Kidney (tissue), 14 donors: Measurements from ENCODE around the gene KREMEN2. TPM values are rescaled to one million over a fixed set of nuclear protein-coding genes. Genes with fewer than 3 reads are reported as not detected.

ENCODE experiments used
- DNase-seq, 5 donors: peaks; one replicate each; pipeline ENCODE4 v3.0.0-alpha.2; 2013 to 2020
- FAIRE-seq: peaks from 2 replicates; lab custom pipeline; 2012; peaks lifted over from hg19 to GRCh38; lab: Jason Lieb, UNC
- H3K27ac ChIP-seq, 2 donors: one replicate each; pipeline ENCODE4 v1.7.0; 2013; ENCODE audit warnings: low read depth in 2 of 2, low read length in 2 of 2, inconsistent platforms in 1 of 2
- H3K27me3 ChIP-seq: one replicate; pipeline ENCODE4 v1.7.1; 2013; ENCODE audit warnings: low read length, inconsistent platforms; ENCODE audit not compliant: control insufficient read depth, insufficient read depth
- H3K36me3 ChIP-seq, 3 donors: one replicate each; pipeline versions ENCODE4 v1.7.0 to v1.7.1; 2013; ENCODE audit warnings: low read length in 3 of 3, control low read depth in 1 of 3, inconsistent platforms in 1 of 3; ENCODE audit not compliant: insufficient read depth in 3 of 3, control insufficient read depth in 2 of 3
- H3K4me1 ChIP-seq, 3 donors: one replicate each; pipeline versions ENCODE4 v1.7.0 to v1.7.1; 2013; ENCODE audit warnings: low read length in 3 of 3, inconsistent platforms in 1 of 3, low read depth in 1 of 3; ENCODE audit not compliant: control insufficient read depth in 2 of 3, insufficient read depth in 2 of 3
- H3K4me3 ChIP-seq, 3 donors: one replicate each; pipeline versions ENCODE4 v1.7.0 to v1.8.1; 2013; ENCODE audit warnings: low read length in 3 of 3, control low read depth in 1 of 3, inconsistent platforms in 1 of 3
- H3K9ac ChIP-seq, 3 donors: one replicate each; pipeline versions ENCODE4 v1.7.0 to v1.7.1; 2013; ENCODE audit warnings: low read length in 3 of 3, control low read depth in 1 of 3, inconsistent platforms in 1 of 3
- H3K9me3 ChIP-seq, 3 donors: one replicate each; pipeline versions ENCODE4 v1.7.0 to v1.7.1; 2013; ENCODE audit warnings: low read length in 3 of 3, control low read depth in 1 of 3, inconsistent platforms in 1 of 3; ENCODE audit not compliant: control insufficient read depth in 2 of 3, insufficient read depth in 1 of 3
- intact Hi-C: fragments of 100-400 bp; cut with DNase I; formaldehyde crosslinking; loops from one replicate; pipeline ENCODE4 v1.11.1; 2022
- polyA plus RNA-seq: library from polyadenylated mRNA; stranded (reverse); fragments of 350-450 nt; fragmentation: Illumina TruSeq; extraction: RNeasy Lipid Tissue Mini Kit (QIAGEN cat#74804); gene quantifications from one replicate; pipeline ENCODE4 v1.2.3, GENCODE V29; 2014; ENCODE audit warnings: low read depth, low replicate concordance; ENCODE audit not compliant: insufficient read depth
- total RNA-seq: library from RNA; stranded (reverse); fragmentation: NEBNext Ultra II Directional; extraction: Animal tissue kit (Norgen Biotek cat#: 25700); gene quantifications from one replicate; pipeline ENCODE4 v1.2.1, GENCODE V29; 2021
- TF ChIP-seq, protein P1 (sequence below): IDR thresholded peaks from 3 replicates; pipeline ENCODE4 v1.5.1; 2012; ENCODE audit warnings: mild to moderate bottlenecking, moderate library complexity, borderline replicate concordance; ENCODE audit not compliant: insufficient read depth; ENCODE audit errors: extremely low read depth
- donor health status: control.
- donor health status: control.
- donor health status: control.
- donor health status: control.
- donor health status: control.
- donor health status: DM: yes; HTN: yes; CAD: no.
- donor health status: Normal renal cell carcinoma (clear cell type).

The KREMEN2 gene
- total and polyA plus RNA-seq, 2 donors from 2014 or later, result not detected

GRCh38 chr16:2973605-2974318, 9.7 kb downstream of the KREMEN2 start:
- H3K4me1 ChIP-seq, result peaks cover 0 to 5% (median 0%) of the 10 kb centered on the region in 3 donors
- no peak overlapping the region for H3K4me3 ChIP-seq
- no peak overlapping the region for H3K9ac ChIP-seq
- DNase-seq (peak in 1 of 5 donors; percentile 74), FAIRE-seq (no peak)
- H3K27ac ChIP-seq, result no peak overlapping the region
- no peaks in the 10 kb centered on the region for H3K9me3 ChIP-seq
- intact Hi-C loops, result no loop called here
- no peaks in the 10 kb centered on the region for H3K27me3 ChIP-seq
- no peaks in the 10 kb centered on the region for H3K36me3 ChIP-seq
- TF ChIP-seq, protein P1, sequence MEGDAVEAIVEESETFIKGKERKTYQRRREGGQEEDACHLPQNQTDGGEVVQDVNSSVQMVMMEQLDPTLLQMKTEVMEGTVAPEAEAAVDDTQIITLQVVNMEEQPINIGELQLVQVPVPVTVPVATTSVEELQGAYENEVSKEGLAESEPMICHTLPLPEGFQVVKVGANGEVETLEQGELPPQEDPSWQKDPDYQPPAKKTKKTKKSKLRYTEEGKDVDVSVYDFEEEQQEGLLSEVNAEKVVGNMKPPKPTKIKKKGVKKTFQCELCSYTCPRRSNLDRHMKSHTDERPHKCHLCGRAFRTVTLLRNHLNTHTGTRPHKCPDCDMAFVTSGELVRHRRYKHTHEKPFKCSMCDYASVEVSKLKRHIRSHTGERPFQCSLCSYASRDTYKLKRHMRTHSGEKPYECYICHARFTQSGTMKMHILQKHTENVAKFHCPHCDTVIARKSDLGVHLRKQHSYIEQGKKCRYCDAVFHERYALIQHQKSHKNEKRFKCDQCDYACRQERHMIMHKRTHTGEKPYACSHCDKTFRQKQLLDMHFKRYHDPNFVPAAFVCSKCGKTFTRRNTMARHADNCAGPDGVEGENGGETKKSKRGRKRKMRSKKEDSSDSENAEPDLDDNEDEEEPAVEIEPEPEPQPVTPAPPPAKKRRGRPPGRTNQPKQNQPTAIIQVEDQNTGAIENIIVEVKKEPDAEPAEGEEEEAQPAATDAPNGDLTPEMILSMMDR, result no peak

DNA sequence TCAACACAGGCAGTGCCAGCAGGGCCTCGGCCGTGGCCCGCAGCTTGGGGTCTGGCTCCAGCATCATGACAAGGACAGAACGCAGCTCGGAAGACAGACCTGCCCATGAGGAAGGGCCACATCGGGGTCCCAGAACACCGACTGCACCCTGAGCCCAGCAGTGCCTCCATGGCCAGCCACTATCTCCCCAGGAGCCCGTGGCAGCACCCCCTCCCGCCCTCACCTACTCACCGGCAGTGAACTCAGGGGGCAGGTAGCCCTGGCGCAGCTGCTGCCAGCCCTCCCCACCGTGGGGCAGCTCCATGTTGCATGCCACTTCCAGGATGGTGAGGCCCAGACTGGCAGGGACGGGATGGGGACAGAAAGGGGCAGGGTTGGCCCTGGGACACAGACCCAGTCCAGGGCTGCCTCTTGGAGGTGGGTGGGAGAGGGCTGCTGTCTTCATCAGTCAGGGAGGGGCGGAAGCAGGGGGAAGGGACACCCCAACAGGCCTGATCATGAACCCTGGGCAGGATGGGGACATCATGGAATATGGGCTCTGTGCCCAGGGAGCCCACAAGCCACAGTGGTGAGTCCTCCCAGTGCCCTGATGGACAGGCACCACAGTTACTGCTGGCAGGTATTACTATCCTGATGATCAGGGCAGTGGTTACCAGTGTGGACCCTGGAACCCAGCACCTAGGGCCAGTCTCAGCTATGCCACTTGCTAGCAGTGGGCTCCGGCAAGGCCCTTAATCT, 10.4 kb downstream of the KREMEN2 start:
- TF ChIP-seq, protein P1, result no peak
- Histone ChIP-seq H3K4me3 (no peak overlapping the region), H3K4me1 (peaks cover 0 to 5% (median 0%) of the 10 kb centered on the region in 3 donors), H3K9me3 (no peaks in the 10 kb centered on the region), H3K27ac (no peak overlapping the region), H3K9ac (no peak overlapping the region), H3K27me3 (no peaks in the 10 kb centered on the region), H3K36me3 (no peaks in the 10 kb centered on the region)
- FAIRE-seq (no peak), DNase-seq (peak in 1 of 5 donors; percentile 75)
- intact Hi-C loops, result no loop called here

DNA sequence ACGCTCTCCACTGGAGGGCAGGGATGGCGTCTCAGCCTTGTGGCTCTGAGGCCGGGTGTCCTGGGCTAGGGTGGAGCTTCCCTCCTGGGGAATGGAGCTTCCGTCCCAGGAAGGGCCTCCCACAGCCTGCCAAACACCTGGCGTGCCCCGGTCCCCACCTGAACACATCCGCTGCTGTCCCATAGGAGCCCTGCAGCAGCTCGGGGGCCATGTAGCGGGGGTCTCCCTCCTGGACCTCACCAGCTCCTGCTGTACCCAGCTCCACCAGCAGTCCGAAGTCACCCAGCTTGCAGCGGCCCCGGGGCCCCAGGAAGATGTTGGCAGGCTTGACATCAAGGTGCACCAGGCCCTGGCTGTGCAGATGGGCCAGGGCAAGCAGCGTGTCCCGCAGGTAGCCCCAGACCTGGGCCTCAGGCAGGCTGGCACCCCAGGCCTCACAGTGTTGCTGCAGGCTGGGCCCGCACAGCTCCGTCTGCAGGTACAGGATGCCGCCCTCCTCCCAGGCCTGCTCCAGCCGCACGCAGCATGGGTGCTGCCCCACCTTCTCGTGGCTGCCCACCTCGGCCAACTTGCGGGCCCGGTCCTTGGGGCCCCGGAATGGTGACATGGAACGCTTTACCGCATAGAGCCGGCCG, 11.2 kb downstream of the KREMEN2 start:
- H3K4me3 ChIP-seq, result no peak overlapping the region
- H3K27me3 ChIP-seq, result no peaks in the 10 kb centered on the region
- H3K9me3 ChIP-seq, result no peaks in the 10 kb centered on the region
- peak in 1 of 5 donors; percentile 75 for DNase-seq
- intact Hi-C loops, result no loop called here
- H3K27ac ChIP-seq, result no peak overlapping the region
- FAIRE-seq, result no peak
- H3K4me1 ChIP-seq, result peaks cover 0 to 3% (median 0%) of the 10 kb centered on the region in 3 donors
- no peaks in the 10 kb centered on the region for H3K36me3 ChIP-seq
- no peak overlapping the region for H3K9ac ChIP-seq
- TF ChIP-seq, protein P1, result no peak
